Astrocyte of the spinal cord (primary cell): Measurements from ENCODE around the gene GRK7.
A peak's percentile ranks its signal among the peaks of the same experiment; 100 is the strongest.

ENCODE experiments used
- DNase-seq: peaks from one replicate; pipeline ENCODE4 v3.0.0; 2011; ENCODE audit warnings: low read depth, low spot score
- H3K4me3 ChIP-seq: 2 replicates; pipeline ENCODE4 v1.5.1; 2011; ENCODE audit warnings: low read depth, mild to moderate bottlenecking, low read length, moderate library complexity
- CTCF ChIP-seq: IDR thresholded peaks from 2 replicates; pipeline ENCODE4 v1.5.1; 2012; ENCODE audit warnings: low read depth, mild to moderate bottlenecking, low read length, inconsistent platforms
- in situ Hi-C: cut with HindIII; loops from 2 replicates; pipeline ENCODE4 v1.10.0; 2017; ENCODE audit warnings: low sequenced_read_pairs

Gene GRK7

GRCh38 chr3:141777957-141778813 lies 15.0 kb downstream of the GRK7 start:
- TF ChIP-seq CTCF: no peak
- no peak for DNase-seq

GRCh38 chr3:141779667-141780066 lies 16.5 kb downstream of the GRK7 start:
- H3K4me3 ChIP-seq: no peak overlapping the region
- in situ Hi-C loops: no loop called here
- TF ChIP-seq CTCF: no peak
- DNase-seq: no peak

More at GRCh38 chr3:141777957-141778813, 15.0 kb downstream of the GRK7 start:
- H3K4me3 ChIP-seq: no peak overlapping the region
- in situ Hi-C loops: no loop called here

- in situ Hi-C loops: no loop called here
- DNase-seq: peak; percentile 2
- no peak overlapping the region for H3K4me3 ChIP-seq
- TF ChIP-seq CTCF: peak; percentile 23
These were observed 19.3 kb downstream of the GRK7 start for GRCh38 chr3:141782386-141782932.

GRCh38 chr3:141783632-141784031 lies 20.4 kb downstream of the GRK7 start:
- DNase-seq: no peak
- no peak for TF ChIP-seq CTCF
- in situ Hi-C loops: no loop called here
- no peak overlapping the region for H3K4me3 ChIP-seq

GRCh38 chr3:141784096-141784495 lies 20.9 kb downstream of the GRK7 start:
- no peak overlapping the region for H3K4me3 ChIP-seq
- DNase-seq: no peak
- in situ Hi-C loops: no loop called here
- no peak for TF ChIP-seq CTCF

GRCh38 chr3:141784531-141784930 lies 21.3 kb downstream of the GRK7 start:
- in situ Hi-C loops: no loop called here
- DNase-seq: no peak
- H3K4me3 ChIP-seq: no peak overlapping the region
- no peak for TF ChIP-seq CTCF
